Measurements from ENCODE around the gene HS6ST3. TPM values are rescaled to one million over a fixed set of nuclear protein-coding genes. Genes with fewer than 3 reads are reported as not detected.
A peak's percentile ranks its signal among the peaks of the same experiment; 100 is the strongest.
"Not testable (repeated sequence)": the region's sequence is repeated elsewhere in the genome, so short reads cannot be mapped to it uniquely, and the experiment has no call there.

HS6ST3 gene
- total RNA-seq, result under 1 TPM; 0.35 to 0.42 TPM
- long read RNA-seq, result 0 reads

DNA sequence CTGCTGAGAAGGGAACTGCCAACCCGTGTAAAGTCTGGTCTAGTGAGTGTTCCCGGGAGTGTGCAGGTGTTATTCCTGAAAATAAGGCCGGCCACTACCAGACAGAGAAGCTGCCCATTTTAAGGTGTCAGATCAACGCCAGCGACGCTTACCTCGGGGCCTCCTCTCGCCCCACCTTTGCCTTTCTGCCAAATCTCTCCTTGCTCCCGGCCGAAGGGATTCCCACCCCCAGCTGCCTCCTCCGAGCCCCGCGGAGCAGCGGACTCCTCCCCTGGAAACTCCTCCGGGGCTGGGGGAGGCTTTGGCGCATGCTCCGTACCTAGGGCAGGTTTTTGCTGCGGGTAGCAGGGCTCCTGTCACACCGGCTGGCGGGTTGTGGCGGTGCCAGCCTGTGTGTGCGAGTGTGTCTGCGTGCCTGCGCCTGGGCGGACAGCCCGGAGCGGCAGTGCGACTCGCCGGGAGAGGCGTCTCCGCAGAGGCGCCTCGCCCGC lies at the start of gene HS6ST3:
TSS of gene HS6ST3 (plus strand) at position 359 of the 491 bp plus-strand sequence.
- intact Hi-C loops (cut with DNase I), result no loop called here
- DNase-seq, result peak; percentile 27
- ATAC-seq, result peak; percentile 50 to 74

DNA sequence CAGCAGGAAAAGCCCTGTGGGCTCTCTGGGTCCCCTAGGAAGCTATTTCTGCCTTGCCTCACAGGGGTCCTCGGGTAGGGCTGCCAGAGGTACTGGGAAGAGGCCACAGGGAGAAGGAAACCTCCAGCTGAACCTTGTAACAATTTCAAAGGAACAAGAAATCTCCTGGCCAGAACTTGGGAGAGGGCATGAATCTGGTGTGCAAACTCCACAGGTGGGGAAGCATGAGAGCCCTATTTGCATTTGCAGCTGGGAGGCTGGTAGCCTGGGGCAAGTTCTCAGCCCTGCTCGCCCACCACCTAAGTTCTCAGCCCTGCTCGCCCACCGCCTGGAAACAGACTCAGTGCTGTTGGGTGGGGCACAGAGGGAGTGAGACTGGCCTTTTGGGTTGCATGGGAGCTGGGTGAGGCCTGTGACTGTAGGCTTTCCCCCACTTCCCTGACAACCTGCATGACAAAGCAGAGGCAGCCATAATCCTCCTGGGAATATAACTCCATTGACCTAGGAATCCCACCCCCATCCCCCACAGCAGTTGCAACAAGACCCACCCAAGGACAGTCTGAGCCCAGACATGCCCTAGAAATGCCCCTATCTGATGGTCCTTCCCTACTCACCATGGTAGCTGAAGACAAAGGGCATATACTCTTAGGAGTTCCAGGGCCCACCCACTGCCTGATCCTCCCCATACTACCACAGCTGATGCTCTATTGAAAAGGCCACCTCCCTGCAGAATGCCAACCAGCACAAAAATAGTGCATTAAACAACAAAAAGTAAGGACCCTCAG lies 48.4 kb upstream of the HS6ST3 start:
- intact Hi-C loops (cut with DNase I), result no loop called here
- DNase-seq (no peak), ATAC-seq (no peak)

DNA sequence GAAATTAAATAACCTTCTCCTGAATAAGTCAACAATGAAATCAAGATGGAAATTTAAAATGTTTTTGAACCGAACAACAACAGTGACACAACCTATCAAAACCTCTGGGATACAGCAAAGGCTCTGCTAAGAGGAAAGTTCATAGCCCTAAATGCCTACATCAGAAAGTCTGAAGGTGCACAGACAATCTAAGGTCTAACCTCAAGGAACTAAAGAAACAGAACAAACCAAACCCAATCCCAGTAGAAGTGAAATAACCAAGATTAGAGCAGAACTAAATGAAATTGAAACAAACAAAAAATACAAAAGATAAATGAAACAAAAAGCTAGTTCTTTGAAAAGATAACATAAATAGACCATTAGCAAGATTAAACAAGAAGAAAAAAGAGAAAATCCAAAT lies 45.7 kb upstream of the HS6ST3 start:
- no peak for DNase-seq
- no peak for ATAC-seq
- intact Hi-C loops (cut with DNase I), result no loop called here

DNA sequence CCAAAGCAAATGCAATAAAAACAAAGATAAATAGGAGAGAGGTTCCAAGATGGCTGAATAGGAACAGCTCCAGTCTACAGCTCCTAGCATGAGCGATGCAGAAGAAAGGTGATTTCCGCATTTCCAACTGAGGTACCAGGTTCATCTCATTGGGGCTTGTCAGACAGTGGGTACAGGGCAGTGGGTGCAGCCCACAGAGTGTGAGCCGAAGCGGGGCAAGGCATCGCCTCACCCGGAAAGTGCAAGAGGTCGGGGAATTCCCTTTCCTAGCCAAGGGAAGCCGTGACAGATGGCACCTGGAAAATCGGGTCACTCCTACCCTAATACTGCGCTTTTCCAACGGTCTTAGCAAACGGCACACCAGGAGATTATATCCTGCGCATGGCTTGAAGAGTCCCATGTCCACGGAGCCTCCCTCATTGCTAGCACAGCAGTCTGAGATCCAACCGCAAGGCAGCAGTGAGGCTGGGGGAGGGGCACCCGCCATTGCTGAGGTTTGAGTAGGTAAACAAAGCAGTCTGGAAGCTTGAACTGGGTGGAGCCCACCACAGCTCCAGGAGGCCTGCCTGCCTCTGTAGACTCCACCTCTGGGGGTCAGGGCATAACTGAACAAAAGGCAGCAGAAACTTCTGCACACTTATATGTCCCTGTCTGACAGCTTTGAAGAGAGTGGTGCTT lies 43.3 kb upstream of the HS6ST3 start:
- intact Hi-C loops (cut with DNase I); DNase-seq; ATAC-seq: not testable (repeated sequence)

- DNase-seq; ATAC-seq; intact Hi-C loops (cut with DNase I): not testable (repeated sequence)
Observed at GRCh38 chr13:96050955-96051354, 39.0 kb upstream of the HS6ST3 start.

DNA sequence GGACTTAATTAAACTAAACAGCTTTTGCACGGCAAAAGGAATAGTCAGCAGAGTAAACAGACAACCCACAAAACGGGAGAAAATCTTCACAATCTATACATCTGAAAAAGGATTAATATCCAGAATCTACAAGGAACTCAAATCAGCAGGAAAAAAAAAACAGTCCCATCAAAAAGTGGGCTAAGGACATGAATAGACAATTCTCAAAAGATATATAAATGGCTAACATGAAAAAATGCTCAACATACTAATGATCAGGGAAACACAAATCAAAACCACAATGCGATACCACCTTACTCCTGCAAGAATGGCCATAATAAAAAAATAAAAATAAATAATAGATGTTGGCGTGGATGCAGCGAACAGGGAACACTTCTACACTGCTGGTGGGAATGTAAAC lies 38.4 kb upstream of the HS6ST3 start:
- ATAC-seq; intact Hi-C loops (cut with DNase I); DNase-seq: not testable (repeated sequence)

GRCh38 chr13:96051946-96052345 lies 38.0 kb upstream of the HS6ST3 start:
- intact Hi-C loops (cut with DNase I); DNase-seq; ATAC-seq: not testable (repeated sequence)

DNA sequence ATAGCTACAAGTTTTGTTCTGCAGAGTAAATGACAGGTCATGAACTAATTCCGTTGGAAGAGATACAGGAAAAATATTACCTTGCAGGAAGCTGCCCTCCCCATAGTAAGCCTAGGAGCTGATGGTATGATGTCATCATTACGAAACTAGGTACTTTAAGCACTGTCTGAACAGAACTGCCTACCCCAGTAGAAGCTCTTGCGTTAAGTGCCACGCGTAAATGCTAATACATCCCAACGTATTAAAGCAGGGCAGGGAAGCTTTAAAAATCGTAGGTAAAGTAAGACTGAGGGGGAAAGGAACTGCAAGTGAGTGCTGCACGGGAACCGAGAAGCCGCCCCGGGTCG lies 37.3 kb upstream of the HS6ST3 start:
- no peak for DNase-seq
- intact Hi-C loops (cut with DNase I), result no loop called here
- ATAC-seq, result peak; percentile 49 to 68

DNA sequence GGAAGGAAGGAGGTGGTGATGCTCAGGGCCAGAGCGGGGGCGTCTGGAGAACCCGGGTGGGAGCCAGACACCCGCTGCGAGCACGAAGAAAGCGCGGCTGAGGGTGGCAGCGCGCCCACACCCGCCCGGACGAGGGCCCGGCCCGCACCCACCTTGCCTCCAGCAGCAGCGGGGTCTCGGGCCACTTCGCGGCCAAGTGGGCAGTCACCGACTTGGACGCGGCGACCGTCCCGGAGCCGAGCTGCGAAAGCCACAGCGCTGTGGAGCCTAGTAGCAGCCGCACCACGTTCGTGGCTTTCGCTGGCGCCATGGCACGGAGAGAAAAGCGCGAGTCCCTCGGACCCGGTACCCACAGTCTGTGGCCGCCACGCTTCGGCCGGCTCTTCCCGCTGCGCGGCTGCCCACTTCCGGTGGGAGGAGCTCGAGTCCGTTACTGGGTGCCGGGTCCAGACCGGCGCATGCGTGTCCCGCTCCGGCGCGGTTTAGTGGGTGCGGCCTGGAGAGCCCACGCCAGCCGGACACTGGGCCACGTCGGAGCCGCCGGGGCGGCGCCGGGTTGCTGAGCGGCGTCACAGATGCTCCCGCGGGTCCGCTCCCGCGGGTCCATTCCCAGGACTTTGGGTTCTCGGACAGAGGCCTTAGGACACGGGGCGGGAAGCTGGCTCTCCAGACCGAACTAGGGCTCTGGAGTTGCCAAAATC lies 36.8 kb upstream of the HS6ST3 start, which contains the start of gene UGGT2:
TSS of gene UGGT2 (minus strand) at position 399 of the 701 bp plus-strand sequence. CDS start at position 310, 89 bp downstream.
- intact Hi-C loops (cut with DNase I), result no loop called here
- peak; percentile 100 for ATAC-seq

DNA sequence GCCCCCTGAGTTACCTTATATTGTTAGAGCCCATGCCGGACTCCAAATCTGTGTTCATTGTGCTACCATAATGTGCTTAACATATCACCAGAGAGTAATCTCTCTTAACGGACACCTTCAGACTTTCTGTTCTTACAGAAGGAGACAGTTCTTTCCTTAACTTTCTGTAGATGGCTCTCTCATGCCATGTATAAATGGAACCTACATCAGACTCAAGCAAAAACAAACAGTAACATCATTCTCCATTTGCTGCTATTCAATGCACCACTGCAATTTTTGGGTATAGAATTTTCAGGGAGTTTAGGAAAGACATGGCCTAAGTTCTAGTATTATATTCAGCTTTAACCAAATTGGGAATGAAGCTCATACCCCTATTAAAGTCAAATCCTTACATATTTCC lies 24.1 kb upstream of the HS6ST3 start:
- DNase-seq (no peak), ATAC-seq (no peak)
- intact Hi-C loops (cut with DNase I), result no loop called here

More for the DNA sequence above, 36.8 kb upstream of the HS6ST3 start, which contains the start of gene UGGT2:
- DNase-seq, result peak; percentile 98

DNA sequence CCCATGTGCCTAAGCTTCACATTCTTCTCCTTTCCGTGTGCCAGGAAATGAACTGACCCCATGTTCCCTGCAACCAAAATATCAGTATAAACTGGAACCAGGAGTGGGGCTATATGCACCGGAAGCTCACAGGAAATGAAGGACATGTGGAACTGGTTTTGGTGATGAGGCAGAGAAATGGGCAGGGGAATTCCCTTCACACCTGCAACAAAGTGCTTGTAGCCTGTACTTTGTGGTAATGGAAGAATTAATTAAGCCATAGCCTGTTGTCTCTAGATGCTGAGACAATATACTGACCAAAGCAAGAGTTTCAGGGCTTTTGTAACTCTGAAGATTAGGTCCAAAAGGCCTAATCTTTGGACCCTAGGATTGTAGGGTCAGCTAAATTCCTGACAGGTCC lies 21.2 kb upstream of the HS6ST3 start:
- DNase-seq (no peak), ATAC-seq (no peak)
- intact Hi-C loops (cut with DNase I), result no loop called here

DNA sequence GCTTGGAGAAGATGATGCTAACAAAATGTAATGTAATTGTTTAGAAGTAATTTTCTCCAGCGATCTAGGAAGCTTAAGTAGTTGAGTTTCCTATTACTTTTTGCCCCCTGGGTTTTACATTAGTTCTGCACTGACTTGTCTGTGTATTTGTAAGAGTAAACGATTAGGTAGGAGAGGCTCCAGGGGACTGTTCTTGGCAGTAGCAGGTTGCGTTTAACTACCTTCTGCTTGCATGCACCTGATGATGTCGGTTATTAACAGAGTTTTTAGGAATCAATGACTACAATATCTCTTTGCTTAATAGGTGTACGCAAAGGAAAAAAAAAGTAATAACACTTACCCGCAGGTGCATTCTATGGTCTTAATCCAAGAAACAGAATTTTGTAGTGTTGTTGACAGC lies 18.4 kb upstream of the HS6ST3 start:
- intact Hi-C loops (cut with DNase I), result no loop called here
- ATAC-seq, result no peak
- DNase-seq, result no peak

- ATAC-seq (no peak), DNase-seq (no peak)
- intact Hi-C loops (cut with DNase I), result no loop called here
Observed at GRCh38 chr13:96072392-96072791, 17.5 kb upstream of the HS6ST3 start.

- ATAC-seq (no peak), DNase-seq (no peak)
- intact Hi-C loops (cut with DNase I), result no loop called here
Observed at GRCh38 chr13:96075953-96076543, 13.9 kb upstream of the HS6ST3 start.

- intact Hi-C loops (cut with DNase I), result no loop called here
- ATAC-seq (no peak), DNase-seq (no peak)
Observed at GRCh38 chr13:96080676-96081075, 9.2 kb upstream of the HS6ST3 start.

DNA sequence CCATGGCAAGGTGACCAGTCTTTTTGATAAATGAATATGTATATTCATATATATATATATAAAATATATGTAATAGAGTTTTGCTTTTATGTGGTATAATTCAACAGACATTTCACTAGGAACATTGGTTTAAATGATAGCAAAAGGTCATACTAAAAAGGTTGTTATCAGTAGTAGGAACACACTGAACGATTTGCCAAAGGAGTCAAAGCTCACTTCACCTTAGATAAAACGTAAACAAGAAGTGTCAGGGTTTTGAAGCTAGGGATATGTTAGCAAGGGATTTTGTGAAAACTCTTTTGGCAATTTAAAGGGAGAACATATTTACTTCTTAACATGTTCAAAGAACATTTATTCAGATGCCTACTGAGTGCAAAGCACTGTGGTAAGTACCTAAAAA lies 8.0 kb upstream of the HS6ST3 start:
- DNase-seq (no peak), ATAC-seq (no peak)
- intact Hi-C loops (cut with DNase I), result no loop called here

DNA sequence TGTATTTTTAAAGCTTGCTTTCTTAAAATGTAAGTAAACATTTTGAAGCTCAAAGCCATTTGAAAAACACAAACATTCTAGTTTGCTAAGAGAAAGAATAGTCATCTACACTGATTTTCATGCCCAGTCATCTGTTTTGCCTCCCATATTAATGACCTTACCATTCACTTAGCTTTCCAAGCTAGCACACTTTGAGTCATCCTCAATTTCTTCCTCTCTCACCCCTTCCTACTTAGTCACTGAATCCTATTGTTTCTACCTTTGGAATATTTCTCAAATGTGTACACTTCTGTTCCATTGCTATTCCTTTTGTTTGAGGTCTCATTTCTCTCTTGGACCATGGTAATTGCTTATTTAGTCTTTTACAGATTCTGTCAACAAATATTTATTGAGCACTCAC lies 7.3 kb upstream of the HS6ST3 start:
- no peak for ATAC-seq
- intact Hi-C loops (cut with DNase I), result no loop called here
- DNase-seq, result no peak

- ATAC-seq (no peak), DNase-seq (no peak)
- intact Hi-C loops (cut with DNase I), result no loop called here
Observed at GRCh38 chr13:96086736-96087135, 3.2 kb upstream of the HS6ST3 start.

GRCh38 chr13:96089139-96089538 lies 768 bp upstream of the HS6ST3 start:
- DNase-seq (no peak), ATAC-seq (no peak)
- intact Hi-C loops (cut with DNase I), result no loop called here

All from left cardiac atrium (tissue), 4 donors.